Measurements from ENCODE around the gene NEFH.

DNA sequence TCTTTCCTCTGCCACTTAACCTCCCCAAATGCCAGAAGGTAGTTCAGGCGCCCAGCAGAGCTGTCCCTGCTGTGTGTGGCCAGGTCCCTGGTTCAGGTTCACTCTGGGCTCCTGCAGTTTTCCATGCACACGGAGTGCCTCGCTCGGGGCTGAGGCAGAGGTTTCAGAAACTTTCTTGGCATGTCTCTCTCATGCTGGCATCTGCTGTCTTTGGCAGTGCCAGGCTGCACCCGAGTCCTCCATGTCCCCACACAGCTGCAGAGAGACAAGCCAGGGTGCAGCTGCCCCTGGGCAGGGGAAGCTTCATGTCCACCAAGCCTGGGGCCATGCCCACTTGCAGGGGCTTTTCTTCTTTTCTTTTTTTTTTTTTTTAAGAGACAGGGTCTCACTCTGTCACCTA, 7.0 kb upstream of the NEFH start:
- TF ChIP-seq ESRRG (CRISPR knock-in tag; IDR thresholded peaks at IDR 0.05) (no peak), SNAI2 (CRISPR knock-in tag; IDR thresholded peaks at IDR 0.05) (no peak), TCF4 (CRISPR knock-in tag; IDR thresholded peaks at IDR 0.05; ENCODE audit: borderline replicate concordance) (no peak)
- TF ChIP-seq, protein P1, sequence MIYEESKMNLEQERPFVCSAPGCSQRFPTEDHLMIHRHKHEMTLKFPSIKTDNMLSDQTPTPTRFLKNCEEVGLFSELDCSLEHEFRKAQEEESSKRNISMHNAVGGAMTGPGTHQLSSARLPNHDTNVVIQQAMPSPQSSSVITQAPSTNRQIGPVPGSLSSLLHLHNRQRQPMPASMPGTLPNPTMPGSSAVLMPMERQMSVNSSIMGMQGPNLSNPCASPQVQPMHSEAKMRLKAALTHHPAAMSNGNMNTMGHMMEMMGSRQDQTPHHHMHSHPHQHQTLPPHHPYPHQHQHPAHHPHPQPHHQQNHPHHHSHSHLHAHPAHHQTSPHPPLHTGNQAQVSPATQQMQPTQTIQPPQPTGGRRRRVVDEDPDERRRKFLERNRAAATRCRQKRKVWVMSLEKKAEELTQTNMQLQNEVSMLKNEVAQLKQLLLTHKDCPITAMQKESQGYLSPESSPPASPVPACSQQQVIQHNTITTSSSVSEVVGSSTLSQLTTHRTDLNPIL (CRISPR knock-in tag; IDR thresholded peaks at IDR 0.05; ENCODE audit: low read depth): no peak

All from SK-N-SH treated with all-trans-retinoic acid at 6 μM for 48 hours (cell line).